Heart left ventricle (tissue), 16 donors: ENCODE data around the gene SMG7. TPM values are rescaled to one million over a fixed set of nuclear protein-coding genes. Genes with fewer than 3 reads are reported as not detected.

Source experiments
- ATAC-seq, 4 donors: fragments of 200-7000 bp; cut with Tn5 transposase; one replicate each; pipeline ENCODE4 v1.9.1; 2020 to 2022; ENCODE audit warnings: moderate library complexity in 4 of 4, mild to moderate bottlenecking in 3 of 4, moderate number of reproducible peaks in 1 of 4
- DNase-seq, 5 donors: peaks; one replicate each; pipeline ENCODE4 v3.0.0-alpha.2; 2020
- H3K27ac ChIP-seq, 12 donors: fragments of 200-600 bp; sonication (generic) in 4 of 12; one replicate each; pipeline versions ENCODE4 v1.5.0 to v1.8.0; 2016 to 2022; ENCODE audit warnings: mild to moderate bottlenecking in 2 of 12
- H3K27me3 ChIP-seq, 9 donors: fragments of 200-600 bp; sonication (generic) in 2 of 9; one replicate each; pipeline versions ENCODE4 v1.5.1 to v1.8.0; 2016 to 2022; ENCODE audit warnings: mild to moderate bottlenecking in 3 of 9
- H3K36me3 ChIP-seq, 9 donors: fragments of 200-600 bp; sonication (generic) in 2 of 9; one replicate each; pipeline versions ENCODE4 v1.5.0 to v1.8.0; 2018 to 2022; ENCODE audit warnings: mild to moderate bottlenecking in 2 of 9
- H3K4me1 ChIP-seq, 12 donors: fragments of 200-600 bp; sonication (generic) in 4 of 12; one replicate each; pipeline versions ENCODE4 v1.5.0 to v1.8.0; 2016 to 2022; ENCODE audit warnings: mild to moderate bottlenecking in 3 of 12
- H3K4me3 ChIP-seq, 12 donors: fragments of 200-600 bp; sonication (generic) in 4 of 12; one replicate each; pipeline versions ENCODE4 v1.5.0 to v1.8.0; 2017 to 2022; ENCODE audit warnings: mild to moderate bottlenecking in 9 of 12, moderate library complexity in 4 of 12
- H3K9me3 ChIP-seq, 12 donors: fragments of 200-600 bp; sonication (generic) in 4 of 12; one replicate each; pipeline versions ENCODE4 v1.5.0 to v1.8.0; 2016 to 2022; ENCODE audit warnings: mild to moderate bottlenecking in 1 of 12
- POLR2A ChIP-seq, 2 donors: fragments of 450-650 bp; IDR thresholded peaks; one replicate each; pipeline ENCODE4 v1.6.1; 2017; ENCODE audit warnings: antibody characterized with exemption in 2 of 2, mild to moderate bottlenecking in 2 of 2, moderate library complexity in 2 of 2
- WGBS, 4 donors: extraction: QIAGEN DNeasy Blood & Tissue Kit in 2 of 4; methylation state at CpG; one replicate each; pipeline versions ENCODE4 v1.1.5 to v1.1.7; 2013 to 2018; 5-methylcytosine and 5-hydroxymethylcytosine counted together
- intact Hi-C, 10 donors: fragments of 100-400 bp; cut with DNase I; formaldehyde crosslinking; loops; one replicate each; pipeline versions ENCODE4 v1.11.1 to v1.14.2; 2022
- polyA plus RNA-seq, 2 donors: library from polyadenylated mRNA; stranded (reverse); fragments of 200-250 nt; gene quantifications; one replicate each; pipeline ENCODE4 v1.2.3, GENCODE V29; 2013
- total RNA-seq, 9 donors: library from RNA; depleted of rRNA in 2 of 9; stranded (reverse); fragments of >200 nt in 2 of 9; fragmentation: NEBNext Ultra II Directional in 3 of 9; extraction: Animal tissue kit (Norgen Biotek cat#: 25700) in 3 of 9; gene quantifications; one replicate each; pipeline versions ENCODE4 v1.1.0 to v1.2.4, GENCODE V29; 2016 to 2023
- TF ChIP-seq, protein P1 (sequence below), 12 donors: fragments of 200-600 bp; sonication (generic) in 4 of 12; IDR thresholded peaks; one replicate each; pipeline versions ENCODE4 v1.5.0 to v1.8.0; 2018 to 2022; ENCODE audit warnings: antibody characterized with exemption in 12 of 12, mild to moderate bottlenecking in 5 of 12
- donor health status: ischemic (EF 13 %, LVEDD 7.1; RV severe dilation, severe dysfunction).
- donor health status: healthy with polysubstance abuse.
- donor health status: DM: no; HTN: yes; CAD: no.
- donor health status: DM: no; HTN: no; CAD: no.
- donor health status: ischemic (EF 25% LVEDD 6.9; RV normal size, moderate dysfunction).
- donor health status: ischemic (EF 25% LVEDD 5.7; RV mildly dilated, moderate dysfunction).
- donor health status: healthy.
- donor health status: DM: yes; HTN: yes; CAD: no.
- donor health status: ischemic (EF 35%, LVEDD 5.7; RV mildly dilated, moderate dysfunction).
- donor health status: nonischemic (EF 11% LVEDD 7.7; RV severe dilation, severe dysfunction).
- donor health status: DM: yes; HTN: yes; CAD: no.
- donor health status: PGD.
- donor health status: ischemic (EF 29% LVEDD 5.4; RV normal size, mild dysfunction).
- donor health status: nonischemic (EF 23%, LVEDD 6.1; RV moderate dilation, normal function).

The SMG7 gene
- total and polyA plus RNA-seq, 11 donors: 15.3 to 55.0 (median 38.3) TPM

DNA sequence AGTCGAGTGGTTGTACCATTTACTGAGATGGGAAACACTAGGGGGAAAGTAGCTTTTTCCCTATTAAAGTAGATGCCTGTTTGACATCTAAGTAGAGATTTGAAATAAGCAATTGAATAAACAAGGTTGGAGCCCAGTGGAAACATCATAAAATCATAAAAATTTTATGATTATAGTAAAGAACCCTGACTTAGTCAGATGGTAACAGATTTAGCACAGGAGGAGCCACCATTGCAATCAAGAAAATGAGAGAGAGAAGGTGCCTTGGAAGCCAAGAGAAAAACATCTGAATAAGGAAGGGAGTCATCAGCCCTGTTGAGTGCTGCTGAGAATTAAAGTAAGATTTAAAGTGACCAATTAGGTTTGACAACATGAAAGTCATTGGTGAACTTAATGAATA lies 49.8 kb downstream of the SMG7 start:
- DNase-seq (no peak), ATAC-seq (no peak)
- no peaks in the 10 kb centered on the region for H3K9me3 ChIP-seq
- H3K27me3 ChIP-seq: no peaks in the 10 kb centered on the region
- 90 to 98% (median 97%) methylated on average over 1 of the region's 1 CpG for WGBS, 4 donors
- peaks cover 0 to 19% (median 1%) of the 10 kb centered on the region in 12 donors for H3K4me1 ChIP-seq
- intact Hi-C loops: no loop called here
- H3K27ac ChIP-seq: no peak overlapping the region
- peaks cover 0 to 94% (median 64%) of the 10 kb centered on the region in 9 donors for H3K36me3 ChIP-seq
- TF ChIP-seq POLR2A (IDR thresholded peaks at IDR 0.05): no peak
- TF ChIP-seq, protein P1, sequence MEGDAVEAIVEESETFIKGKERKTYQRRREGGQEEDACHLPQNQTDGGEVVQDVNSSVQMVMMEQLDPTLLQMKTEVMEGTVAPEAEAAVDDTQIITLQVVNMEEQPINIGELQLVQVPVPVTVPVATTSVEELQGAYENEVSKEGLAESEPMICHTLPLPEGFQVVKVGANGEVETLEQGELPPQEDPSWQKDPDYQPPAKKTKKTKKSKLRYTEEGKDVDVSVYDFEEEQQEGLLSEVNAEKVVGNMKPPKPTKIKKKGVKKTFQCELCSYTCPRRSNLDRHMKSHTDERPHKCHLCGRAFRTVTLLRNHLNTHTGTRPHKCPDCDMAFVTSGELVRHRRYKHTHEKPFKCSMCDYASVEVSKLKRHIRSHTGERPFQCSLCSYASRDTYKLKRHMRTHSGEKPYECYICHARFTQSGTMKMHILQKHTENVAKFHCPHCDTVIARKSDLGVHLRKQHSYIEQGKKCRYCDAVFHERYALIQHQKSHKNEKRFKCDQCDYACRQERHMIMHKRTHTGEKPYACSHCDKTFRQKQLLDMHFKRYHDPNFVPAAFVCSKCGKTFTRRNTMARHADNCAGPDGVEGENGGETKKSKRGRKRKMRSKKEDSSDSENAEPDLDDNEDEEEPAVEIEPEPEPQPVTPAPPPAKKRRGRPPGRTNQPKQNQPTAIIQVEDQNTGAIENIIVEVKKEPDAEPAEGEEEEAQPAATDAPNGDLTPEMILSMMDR (IDR thresholded peaks at IDR 0.05): no peak
- no peak overlapping the region for H3K4me3 ChIP-seq

DNA sequence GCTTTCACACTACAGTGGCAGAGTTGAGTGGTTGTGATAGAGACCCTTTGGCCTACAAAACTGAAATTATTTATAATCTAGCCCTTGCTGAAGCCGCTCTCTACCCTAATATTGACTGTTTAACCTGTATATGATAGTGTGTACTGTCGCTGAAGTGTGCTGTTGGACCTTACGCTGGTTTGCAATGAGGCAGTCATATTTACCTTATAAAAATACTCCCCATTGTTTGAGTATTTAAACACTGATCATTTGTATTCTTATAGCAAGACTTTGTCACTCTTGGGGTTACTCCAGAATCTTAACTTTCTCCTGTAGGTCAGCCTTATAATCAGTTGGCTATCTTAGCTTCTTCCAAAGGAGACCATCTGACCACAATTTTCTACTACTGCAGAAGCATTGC lies 56.3 kb downstream of the SMG7 start:
- H3K27me3 ChIP-seq: no peaks in the 10 kb centered on the region
- intact Hi-C loops: no loop called here
- no peak for ATAC-seq
- H3K27ac ChIP-seq: no peak overlapping the region
- no peak overlapping the region for H3K4me3 ChIP-seq
- H3K4me1 ChIP-seq: no peaks in the 10 kb centered on the region
- DNase-seq: no peak
- no peaks in the 10 kb centered on the region for H3K9me3 ChIP-seq
- TF ChIP-seq POLR2A (IDR thresholded peaks at IDR 0.05): no peak
- TF ChIP-seq, protein P1 (IDR thresholded peaks at IDR 0.05): no peak
- WGBS, 4 donors: 96 to 100% (median 99%) methylated on average over 3 of the region's 3 CpGs
- H3K36me3 ChIP-seq: peaks cover 3 to 100% (median 83%) of the 10 kb centered on the region in 9 donors

DNA sequence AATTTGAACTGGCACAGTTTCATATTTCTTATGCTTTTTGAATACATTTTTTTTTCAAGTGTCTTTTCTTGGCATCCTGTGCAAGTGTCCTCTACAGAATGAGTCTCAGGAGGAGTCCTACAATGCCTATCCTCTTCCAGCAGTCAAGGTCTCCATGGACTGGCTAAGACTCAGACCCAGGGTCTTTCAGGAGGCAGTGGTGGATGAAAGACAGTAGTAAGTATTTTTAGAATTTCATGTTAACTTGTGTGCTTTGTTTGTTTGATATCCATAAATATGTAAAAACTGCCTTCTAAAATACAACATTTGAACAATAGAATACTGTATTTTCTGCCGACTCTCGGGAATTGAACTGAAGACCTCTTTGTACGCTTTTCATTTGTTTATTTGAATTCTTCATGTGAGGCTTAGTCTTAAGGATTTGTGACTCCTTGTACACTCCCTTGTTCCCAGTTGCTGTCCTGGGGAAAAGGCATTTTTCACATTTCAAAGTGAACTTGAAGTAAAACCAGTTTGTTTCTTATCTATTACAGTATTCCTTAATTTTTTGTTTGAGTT lies 61.4 kb downstream of the SMG7 start:
- DNase-seq: no peak
- no peak overlapping the region for H3K4me3 ChIP-seq
- no peak overlapping the region for H3K27ac ChIP-seq
- intact Hi-C loops: no loop called here
- H3K4me1 ChIP-seq: no peaks in the 10 kb centered on the region
- peaks cover 0 to 100% (median 92%) of the 10 kb centered on the region in 9 donors for H3K36me3 ChIP-seq
- no peaks in the 10 kb centered on the region for H3K27me3 ChIP-seq
- TF ChIP-seq, protein P1 (IDR thresholded peaks at IDR 0.05): no peak
- no peak for TF ChIP-seq POLR2A (IDR thresholded peaks at IDR 0.05)
- 89 to 94% (median 91%) methylated on average over 3 of the region's 3 CpGs for WGBS, 4 donors
- no peaks in the 10 kb centered on the region for H3K9me3 ChIP-seq
- ATAC-seq: no peak

DNA sequence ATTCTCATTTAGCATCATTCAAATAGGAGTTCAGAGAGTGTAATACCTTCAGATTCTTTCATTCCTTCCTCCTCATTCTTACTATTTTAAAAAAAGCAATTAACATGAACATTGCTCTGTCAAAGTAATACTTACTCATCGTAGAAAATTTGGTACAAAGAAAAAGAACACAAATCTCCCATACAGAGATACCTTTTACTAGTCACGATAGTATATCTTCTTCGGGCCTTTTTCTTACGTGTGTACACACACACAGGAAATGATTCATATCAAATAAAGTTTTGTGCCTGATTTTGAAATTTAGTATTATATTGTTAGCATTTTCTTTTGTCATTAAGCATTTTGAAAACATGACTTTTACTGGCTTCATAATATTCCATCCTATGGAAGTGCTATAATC lies 65.1 kb downstream of the SMG7 start:
- Histone ChIP-seq H3K4me1 (no peaks in the 10 kb centered on the region), H3K27me3 (no peaks in the 10 kb centered on the region), H3K4me3 (no peak overlapping the region), H3K9me3 (no peaks in the 10 kb centered on the region), H3K27ac (no peak overlapping the region), H3K36me3 (peaks cover 0 to 100% (median 96%) of the 10 kb centered on the region in 9 donors)
- 94 to 95% (median 94%) methylated on average over 4 of the region's 4 CpGs for WGBS, 4 donors
- DNase-seq: no peak
- TF ChIP-seq, protein P1 (IDR thresholded peaks at IDR 0.05): no peak
- TF ChIP-seq POLR2A (IDR thresholded peaks at IDR 0.05): no peak
- no peak for ATAC-seq
- intact Hi-C loops: no loop called here
